HG03025 (cell line): Measurements from ENCODE around the gene CEP95.
"Not testable (repeated sequence)": the region's sequence is repeated elsewhere in the genome, so short reads cannot be mapped to it uniquely, and the experiment has no call there.

Source experiments
- ATAC-seq: cut with Tn5 transposase; IDR thresholded peaks from one replicate; pipeline ENCODE4 v1.9.1; 2021; ENCODE audit warnings: mild to moderate bottlenecking, moderate library complexity; ENCODE audit not compliant: unreplicated experiment, low FRiP score

Gene CEP95

GRCh38 chr17:64494121-64494520 lies 12.7 kb upstream of the CEP95 start:
- no peak for ATAC-seq

- not testable (repeated sequence) for ATAC-seq
Measured at GRCh38 chr17:64495300-64495699, 11.5 kb upstream of the CEP95 start.

GRCh38 chr17:64496348-64496785 lies 10.4 kb upstream of the CEP95 start:
- ATAC-seq = peak; percentile 21

- ATAC-seq = peak; percentile 76
Measured at GRCh38 chr17:64496786-64497564, 9.8 kb upstream of the CEP95 start, which contains the start of gene POLG2. Gene POLG2, minus strand, starts transcription at chr17:64497054. Its CDS starts 86 bp downstream, at chr17:64496968.

- ATAC-seq = peak; percentile 2
Measured at GRCh38 chr17:64497565-64498035, 9.2 kb upstream of the CEP95 start.

GRCh38 chr17:64498308-64499203 lies 8.2 kb upstream of the CEP95 start:
- no peak for ATAC-seq

GRCh38 chr17:64499805-64500486 lies 6.8 kb upstream of the CEP95 start:
- ATAC-seq = no peak

GRCh38 chr17:64500487-64500859 lies 6.3 kb upstream of the CEP95 start:
- no peak for ATAC-seq

GRCh38 chr17:64500862-64501765 lies 5.7 kb upstream of the CEP95 start:
- ATAC-seq = no peak

GRCh38 chr17:64502021-64502420 lies 4.8 kb upstream of the CEP95 start:
- no peak for ATAC-seq

GRCh38 chr17:64502809-64503208 lies 4.0 kb upstream of the CEP95 start:
- no peak for ATAC-seq

GRCh38 chr17:64503341-64503740 lies 3.4 kb upstream of the CEP95 start:
- no peak for ATAC-seq

- no peak for ATAC-seq
Measured at GRCh38 chr17:64503821-64504768, 2.7 kb upstream of the CEP95 start.

- no peak for ATAC-seq
Measured at GRCh38 chr17:64504769-64505339, 1.9 kb upstream of the CEP95 start.

- ATAC-seq = no peak
Measured at GRCh38 chr17:64505340-64506200, 1.2 kb upstream of the CEP95 start.

GRCh38 chr17:64506201-64506575 lies 589 bp upstream of the CEP95 start, which contains the start of gene DDX5:
Gene DDX5, minus strand, starts transcription at chr17:64506289. Its CDS starts 170 bp downstream, at chr17:64506119.
- ATAC-seq = peak; percentile 42

GRCh38 chr17:64507413-64507782 lies 621 bp downstream of the CEP95 start:
- ATAC-seq = peak; percentile 1
